ENCODE data around the gene C19orf33.
"Not testable (repeated sequence)": the region's sequence is repeated elsewhere in the genome, so short reads cannot be mapped to it uniquely, and the experiment has no call there.

C19orf33 gene

DNA sequence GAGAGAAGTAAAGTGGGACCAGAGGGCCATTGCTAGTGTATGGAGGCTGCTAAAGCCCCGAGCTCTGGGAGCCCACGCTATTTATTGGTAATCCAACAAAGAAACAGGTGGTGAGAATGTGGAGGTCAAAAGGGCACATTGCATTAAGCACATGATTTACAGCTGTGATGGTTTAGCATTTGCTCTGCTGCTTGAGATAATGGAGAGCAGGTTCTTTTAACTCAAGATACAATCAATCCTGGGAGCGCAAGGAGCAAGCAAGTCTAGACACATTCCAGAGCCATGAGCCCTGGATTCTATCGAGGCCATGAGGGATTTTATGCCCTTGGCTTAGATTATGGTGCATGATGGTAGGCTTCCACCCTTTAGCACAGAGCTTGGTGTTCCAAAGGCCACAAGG, 35.0 kb downstream of the C19orf33 start:
- not testable (repeated sequence) for DNase-seq (ENCODE audit: low read depth)

DNA sequence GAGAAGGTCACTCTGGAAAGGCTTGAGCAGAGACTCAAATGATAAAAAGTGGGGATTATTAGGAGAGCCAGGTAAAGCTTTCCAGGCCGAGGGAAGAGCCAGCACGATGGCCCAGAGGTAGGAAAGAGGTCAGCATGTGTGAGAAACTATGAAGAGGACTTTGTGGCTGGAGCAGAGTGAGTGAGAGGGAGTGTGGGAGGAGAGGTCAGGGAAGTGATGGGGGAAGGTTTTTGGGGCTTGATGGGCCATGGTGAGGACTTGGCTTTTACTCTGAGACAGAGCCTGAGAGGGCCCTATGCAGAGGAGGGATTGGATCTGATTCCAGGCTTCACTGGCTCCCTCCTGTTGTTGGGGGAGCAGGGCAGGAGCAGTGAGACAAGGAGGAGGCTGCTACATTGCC, 36.9 kb downstream of the C19orf33 start:
- DNase-seq (ENCODE audit: low read depth), result no peak

DNA sequence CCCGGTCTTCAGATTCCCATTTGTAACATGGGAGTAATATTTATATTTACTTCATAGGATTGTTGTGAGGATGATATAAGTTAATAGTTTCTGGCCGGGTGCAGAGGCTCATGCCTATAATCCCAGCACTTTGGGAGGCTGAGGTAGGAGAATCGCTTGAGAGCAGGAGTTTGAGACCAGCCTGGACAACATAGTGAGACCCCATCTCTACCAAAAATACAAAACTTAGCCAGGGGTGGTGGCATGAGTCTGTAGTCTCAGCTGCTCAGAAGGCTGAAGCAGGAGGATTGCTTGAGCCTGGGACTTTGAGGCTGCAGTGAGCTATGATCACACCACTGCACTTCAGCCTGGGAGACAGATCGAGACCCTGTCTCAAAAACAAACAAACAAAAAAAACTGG, 42.8 kb downstream of the C19orf33 start:
- DNase-seq (ENCODE audit: low read depth), result no peak

DNA sequence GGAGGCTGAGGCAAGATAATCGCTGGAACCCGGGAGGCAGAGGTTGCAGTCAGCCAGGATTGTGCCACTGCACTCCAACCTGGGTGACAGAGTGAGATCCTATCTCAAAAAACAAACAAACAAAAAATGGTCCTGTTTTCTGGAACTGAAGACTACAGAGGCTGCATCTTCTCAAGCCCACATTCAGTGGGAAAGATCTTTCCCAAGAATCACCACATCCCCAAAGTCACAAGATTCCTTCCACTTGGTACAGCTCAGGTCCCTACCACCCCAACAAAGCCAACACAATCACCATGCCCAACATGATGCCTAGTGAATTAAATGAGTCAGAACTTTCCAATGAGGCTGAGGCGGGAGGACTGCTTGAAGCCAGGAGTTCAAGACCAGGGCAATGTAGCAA, 46.8 kb downstream of the C19orf33 start:
- no peak for DNase-seq (ENCODE audit: low read depth)

DNA sequence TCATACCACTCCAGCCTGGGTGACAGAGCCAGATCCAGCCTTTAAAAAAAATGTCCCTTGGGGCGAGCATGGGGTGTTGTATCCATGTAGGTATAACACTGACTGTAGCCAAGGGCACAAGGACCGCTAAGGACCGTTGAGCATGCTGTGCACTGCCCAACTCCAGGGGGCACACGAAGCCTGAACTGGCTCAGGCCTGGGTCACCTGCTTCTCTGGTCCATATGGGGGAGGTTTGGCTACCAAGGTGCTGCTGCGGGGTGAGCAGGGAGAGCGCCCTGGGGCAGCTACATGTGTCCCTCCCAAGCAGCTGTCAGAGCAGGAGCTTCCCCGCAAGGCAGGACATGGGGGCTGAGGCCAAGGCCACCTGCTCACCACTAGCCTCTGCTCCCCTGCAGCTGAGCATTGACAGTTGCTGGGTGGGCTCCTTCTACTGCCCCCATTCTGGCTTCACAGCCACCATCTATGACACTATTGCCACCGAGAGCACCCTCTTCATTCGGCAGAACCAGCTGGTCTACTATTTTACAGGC, 47.9 kb downstream of the C19orf33 start:
- no peak for DNase-seq (ENCODE audit: low read depth)

DNA sequence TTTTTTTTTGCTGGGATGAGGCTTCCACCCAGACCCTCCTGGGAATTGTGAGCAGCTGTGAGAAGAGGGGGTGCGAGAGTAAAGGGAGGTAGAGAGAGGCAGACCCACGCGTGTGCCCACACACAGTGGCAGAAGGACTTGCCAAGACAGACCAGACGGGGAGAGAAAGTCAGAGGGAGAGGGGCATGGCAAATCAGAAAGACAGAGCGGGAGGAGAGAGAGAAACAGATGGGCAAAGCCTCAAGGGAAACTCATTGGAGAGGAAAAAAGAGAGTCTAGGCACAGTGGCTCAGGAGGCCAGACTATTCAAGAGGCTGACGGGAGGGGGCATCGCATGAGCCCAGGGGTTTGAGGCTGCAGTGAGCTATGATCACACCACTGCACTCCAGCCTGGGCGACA, 48.6 kb downstream of the C19orf33 start:
- DNase-seq (ENCODE audit: low read depth), result no peak
